NCI-H187 treated with DMSO at 0.1 percent for 48 hours (cell line): Measurements from ENCODE around the gene ZNRF2.
"Not testable (repeated sequence)": the region's sequence is repeated elsewhere in the genome, so short reads cannot be mapped to it uniquely, and the experiment has no call there.

Experiments used
- DNase-seq: peaks from one replicate; lab custom pipeline; 2025; lab: John Stamatoyannopoulos, UW

The ZNRF2 gene

GRCh38 chr7:30263090-30263710 lies 21.2 kb upstream of the ZNRF2 start:
- DNase-seq = no peak

GRCh38 chr7:30264052-30264451 lies 20.3 kb upstream of the ZNRF2 start:
- no peak for DNase-seq

DNA sequence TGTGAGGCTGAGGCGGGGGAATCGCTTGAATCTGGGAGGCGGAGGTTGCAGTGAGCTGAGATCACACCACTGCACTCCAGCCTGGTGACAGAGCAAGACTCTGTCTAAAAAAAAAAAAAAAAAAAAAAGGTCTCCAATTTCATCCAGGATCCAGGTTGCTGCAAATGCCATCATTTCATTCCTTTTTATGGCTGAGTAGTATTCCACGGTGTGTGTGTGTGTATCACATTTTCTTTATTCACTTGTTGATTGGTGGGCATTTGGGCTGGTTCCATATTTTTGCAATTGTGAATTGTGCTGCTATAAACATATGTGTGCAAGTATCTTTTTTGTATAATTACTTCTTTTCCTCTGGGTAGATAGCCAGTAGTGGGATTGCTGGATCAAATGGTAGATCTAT lies 19.2 kb upstream of the ZNRF2 start:
- DNase-seq = not testable (repeated sequence)

- no peak for DNase-seq
Observed at GRCh38 chr7:30266686-30267085, 17.7 kb upstream of the ZNRF2 start.

- DNase-seq = no peak
Observed at GRCh38 chr7:30268586-30268985, 15.8 kb upstream of the ZNRF2 start.

DNA sequence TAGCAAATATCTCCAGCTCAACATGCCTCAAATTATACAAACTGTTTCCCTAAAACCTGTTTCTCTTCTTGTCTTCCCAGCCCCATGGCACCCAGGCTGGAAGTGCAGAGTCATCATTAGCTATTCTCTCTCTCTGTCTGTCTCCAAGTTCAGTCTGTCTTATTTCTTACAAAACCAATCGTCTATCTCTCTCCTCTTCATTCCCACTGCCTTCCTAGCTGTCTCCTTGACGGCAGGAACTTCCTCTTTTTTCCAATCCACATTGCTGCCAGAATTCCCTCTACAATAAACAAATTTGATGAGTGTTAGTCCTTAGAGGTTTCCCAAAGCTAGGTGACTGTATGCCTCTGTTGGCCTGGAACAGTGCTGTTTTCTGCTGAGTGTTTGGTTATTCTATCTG lies 14.9 kb upstream of the ZNRF2 start:
- DNase-seq = no peak

- DNase-seq = no peak
Observed at GRCh38 chr7:30270921-30271320, 13.5 kb upstream of the ZNRF2 start.

- no peak for DNase-seq
Observed at GRCh38 chr7:30272126-30272525, 12.3 kb upstream of the ZNRF2 start.

- DNase-seq = no peak
Observed at GRCh38 chr7:30273552-30273951, 10.8 kb upstream of the ZNRF2 start.

- no peak for DNase-seq
Observed at GRCh38 chr7:30274641-30275040, 9.8 kb upstream of the ZNRF2 start.

DNA sequence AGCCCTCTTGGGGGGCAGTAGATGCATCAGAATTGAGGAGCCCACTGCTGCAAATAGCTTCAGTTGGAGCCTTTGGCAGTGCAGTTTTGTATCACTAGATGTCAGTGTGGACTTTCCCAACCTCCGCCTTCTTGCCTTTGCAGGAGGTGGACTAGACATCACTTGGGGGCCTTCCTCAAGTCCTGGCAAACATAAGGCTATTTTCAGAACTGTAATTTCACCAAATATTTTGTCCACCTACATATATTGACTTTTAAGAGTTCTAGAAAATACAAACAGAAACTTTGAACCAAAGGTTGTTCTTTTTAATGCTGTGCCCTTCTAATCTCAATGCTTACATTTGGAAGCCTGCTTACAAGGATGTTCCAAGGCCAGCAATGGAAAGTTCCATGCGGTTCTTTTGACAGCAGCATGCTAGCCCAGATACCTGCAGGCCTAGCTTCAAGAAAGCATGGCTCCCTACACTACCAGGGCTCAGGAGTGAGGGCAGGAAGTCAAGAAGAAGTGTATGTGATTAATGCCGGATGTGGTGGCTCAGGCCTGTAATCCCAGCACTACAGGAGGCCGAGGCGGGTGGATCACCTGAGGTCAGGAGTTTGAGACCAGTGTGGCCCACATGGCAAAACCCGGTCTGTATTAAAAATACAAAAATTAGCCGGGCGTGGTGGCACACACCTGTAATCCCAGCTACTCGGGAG lies 8.0 kb upstream of the ZNRF2 start:
- no peak for DNase-seq

DNA sequence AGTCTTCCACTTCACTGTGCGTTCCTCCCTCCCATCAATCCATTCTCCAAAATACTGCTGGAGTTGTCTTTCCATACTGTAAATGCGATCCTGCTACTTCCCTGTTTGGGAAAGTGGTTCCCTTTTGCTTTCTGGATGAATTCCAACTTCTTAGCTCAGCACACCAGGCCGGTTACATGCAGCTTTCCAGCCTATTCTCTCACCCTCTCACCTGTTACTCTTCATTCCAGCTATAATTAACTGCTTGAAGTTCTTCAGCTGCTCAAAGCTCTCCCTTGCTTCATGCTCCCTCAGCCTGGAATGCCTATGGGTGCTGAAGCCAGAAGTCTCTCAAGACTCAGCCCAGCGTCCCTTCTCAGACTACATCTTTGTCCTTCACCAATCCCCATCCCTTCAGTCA lies 6.0 kb upstream of the ZNRF2 start:
- no peak for DNase-seq

- no peak for DNase-seq
Observed at GRCh38 chr7:30278849-30279652, 5.3 kb upstream of the ZNRF2 start.

GRCh38 chr7:30279653-30279904 lies 4.8 kb upstream of the ZNRF2 start:
- no peak for DNase-seq

DNA sequence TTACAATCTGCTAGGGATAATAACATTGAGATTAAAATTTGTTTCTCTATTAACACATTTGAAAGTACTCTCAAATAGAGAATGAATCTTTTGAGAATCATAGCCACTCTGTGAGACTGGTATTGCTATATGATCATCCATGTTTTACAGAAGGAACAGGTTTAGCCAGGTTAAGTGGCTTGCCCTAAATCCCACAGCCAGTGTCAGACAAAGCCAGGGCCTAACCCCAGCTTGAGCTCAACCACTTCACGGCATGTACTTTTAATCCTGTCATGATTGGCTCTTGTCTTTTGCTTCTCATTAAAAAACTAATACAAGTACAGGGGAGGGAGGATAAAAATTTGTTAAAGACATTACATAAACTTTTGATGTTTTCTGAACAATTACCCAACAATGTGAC lies 3.8 kb upstream of the ZNRF2 start:
- no peak for DNase-seq

DNA sequence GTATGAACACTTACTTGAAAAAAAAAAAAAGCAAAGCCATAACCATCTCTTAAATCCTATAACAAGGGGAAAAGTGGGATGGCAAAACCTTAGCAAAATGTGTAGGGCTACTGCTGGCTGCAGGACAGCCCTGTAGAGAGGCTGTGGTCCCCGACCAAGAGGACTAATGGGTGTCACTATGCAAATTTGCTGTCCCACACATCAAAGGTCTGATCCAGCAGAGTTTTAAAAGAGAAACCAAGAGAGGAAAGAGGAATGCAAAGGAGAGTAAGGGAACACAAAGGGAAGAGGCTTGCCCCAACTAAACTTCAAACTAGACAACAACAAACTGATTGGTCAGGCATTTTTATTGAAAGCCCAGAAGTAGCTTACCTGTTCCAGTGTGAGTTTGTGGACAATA lies 3.1 kb upstream of the ZNRF2 start:
- DNase-seq = no peak

DNA sequence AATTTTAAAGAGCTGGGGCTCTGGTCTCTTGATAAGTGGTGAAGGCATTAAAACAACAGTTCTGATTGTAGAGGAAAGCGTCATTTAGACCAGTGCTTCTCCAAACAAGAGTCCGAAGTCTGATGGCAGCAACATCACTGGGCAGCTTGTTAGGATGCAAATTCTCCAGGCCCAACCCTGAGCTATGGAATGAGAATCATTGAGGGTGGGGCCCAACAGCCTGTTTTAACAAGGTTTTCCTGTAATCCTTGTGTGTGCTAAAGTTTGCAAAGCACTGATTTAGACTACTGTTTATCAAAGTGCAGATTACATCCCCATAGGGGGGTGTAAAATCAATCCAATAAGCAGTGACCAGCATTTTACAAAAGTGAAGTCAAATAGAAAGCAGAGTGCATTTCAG lies 2.6 kb upstream of the ZNRF2 start:
- DNase-seq = no peak

DNA sequence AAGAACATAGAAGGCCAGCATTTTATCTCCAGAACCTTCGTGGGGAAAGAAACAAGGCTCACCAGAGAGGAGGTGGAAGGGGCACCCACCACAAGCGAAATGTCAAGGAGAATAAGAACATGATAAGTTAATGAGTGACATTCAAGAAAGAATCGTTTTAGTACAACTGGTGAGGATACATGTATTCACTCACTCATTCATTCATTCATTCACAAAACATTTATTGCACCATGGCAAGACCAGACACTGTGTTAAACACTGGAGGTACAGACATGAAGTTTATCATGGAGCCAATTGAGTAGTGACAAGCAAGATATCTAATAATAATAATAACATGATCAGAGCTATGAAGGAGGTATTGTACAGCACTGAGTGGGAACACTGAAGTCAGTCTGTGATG lies 1.7 kb upstream of the ZNRF2 start:
- no peak for DNase-seq

- no peak for DNase-seq
Observed at GRCh38 chr7:30285067-30285535, 704 bp downstream of the ZNRF2 start.

DNA sequence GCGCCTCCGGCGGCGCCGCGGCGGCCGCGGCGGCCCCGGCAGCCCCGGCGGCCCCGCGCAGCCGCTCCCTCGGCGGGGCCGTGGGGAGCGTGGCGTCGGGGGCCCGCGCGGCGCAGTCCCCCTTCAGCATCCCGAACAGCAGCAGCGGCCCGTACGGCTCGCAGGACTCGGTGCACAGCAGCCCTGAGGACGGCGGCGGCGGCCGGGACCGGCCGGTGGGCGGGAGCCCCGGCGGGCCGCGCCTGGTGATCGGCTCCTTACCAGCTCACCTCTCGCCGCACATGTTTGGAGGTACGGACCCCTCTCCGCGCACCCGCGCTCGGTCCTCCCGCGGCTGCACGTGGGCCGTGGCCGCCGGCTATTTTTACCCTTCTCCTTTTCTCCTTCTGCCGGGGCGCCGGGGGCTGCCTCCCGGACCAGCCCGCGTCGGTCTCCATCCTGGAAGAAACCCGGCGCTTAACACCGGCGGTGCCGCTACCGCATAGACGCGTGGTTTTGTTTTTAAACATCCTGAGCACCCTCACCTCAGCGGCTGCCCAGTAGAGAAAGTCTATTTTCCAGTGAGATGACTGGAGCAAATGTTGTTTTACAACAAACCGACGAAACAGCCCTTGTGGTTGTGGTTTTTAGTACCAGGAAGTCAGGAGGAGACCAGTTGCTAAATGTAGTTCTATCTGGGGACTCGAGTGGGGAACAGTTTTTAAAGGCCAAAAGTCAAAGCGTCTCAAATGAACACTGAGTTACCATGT lies 1.3 kb downstream of the ZNRF2 start:
- no peak for DNase-seq

DNA sequence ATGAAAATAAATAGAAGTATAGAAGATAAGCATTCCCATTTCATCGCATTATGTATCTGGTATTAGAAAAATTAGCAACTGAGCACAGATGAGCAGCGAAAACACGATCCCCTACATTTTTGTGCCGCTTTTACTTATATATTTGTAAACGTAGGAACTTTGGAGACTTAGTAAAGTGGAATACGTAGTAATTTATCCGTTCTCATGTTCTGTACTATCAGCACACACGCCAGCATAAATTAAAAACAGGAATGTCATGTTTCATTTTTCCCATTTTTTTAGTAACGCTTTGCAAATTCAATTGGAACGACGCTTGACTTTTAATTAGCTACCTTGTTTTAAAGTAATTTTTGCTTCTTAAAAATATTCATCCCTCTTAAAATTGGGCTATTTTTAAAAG lies 2.4 kb downstream of the ZNRF2 start:
- no peak for DNase-seq

GRCh38 chr7:30287625-30288024 lies 3.2 kb downstream of the ZNRF2 start:
- not testable (repeated sequence) for DNase-seq

DNA sequence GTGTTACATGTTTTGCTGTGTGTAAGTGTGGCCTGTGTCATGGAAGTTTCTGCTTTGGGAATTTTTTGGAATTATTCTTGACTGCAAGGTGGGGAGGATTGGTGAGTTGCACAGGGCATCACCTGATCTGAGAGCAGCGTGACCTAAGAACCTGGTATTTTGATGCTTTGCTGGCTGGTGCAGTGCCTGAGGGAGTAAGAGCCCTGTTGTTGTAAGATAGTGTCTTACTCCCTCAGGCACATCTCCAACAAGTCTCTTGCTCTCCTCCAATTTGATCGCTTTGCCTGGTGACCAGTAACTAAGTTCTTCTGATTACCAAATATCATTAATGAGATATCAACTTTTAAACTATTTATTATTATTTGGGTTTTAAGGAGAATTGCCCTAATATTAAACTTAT lies 5.2 kb downstream of the ZNRF2 start:
- DNase-seq = not testable (repeated sequence)
